GOT3 (cell line): ENCODE data around the gene PPP1CB.
A peak's percentile ranks its signal among the peaks of the same experiment; 100 is the strongest.
"Not testable (repeated sequence)": the region's sequence is repeated elsewhere in the genome, so short reads cannot be mapped to it uniquely, and the experiment has no call there.

Experiments used
- DNase-seq: peaks from one replicate; lab custom pipeline; 2025; ENCODE audit warnings: mixed read lengths; lab: John Stamatoyannopoulos, UW

Gene PPP1CB

DNA sequence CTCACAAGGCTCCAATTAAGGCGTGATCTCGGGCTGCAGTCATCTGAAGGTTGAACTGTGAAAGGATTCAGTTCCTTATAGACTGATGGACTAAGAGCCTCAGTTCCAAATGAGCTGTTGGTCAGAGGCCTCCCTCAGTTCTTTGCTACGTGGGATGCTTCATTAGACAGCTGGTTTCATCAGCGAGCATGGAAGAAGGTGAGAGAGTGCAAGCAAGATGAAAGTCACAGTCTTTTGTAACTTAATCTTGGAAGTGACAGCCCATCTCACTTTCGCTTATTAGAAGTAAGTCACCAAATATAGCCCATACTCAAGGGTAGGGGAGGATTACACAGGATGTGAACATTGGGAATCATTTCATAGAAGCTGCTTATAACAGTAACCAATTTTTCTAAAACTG, 26.8 kb downstream of the PPP1CB start:
- DNase-seq, result no peak

DNA sequence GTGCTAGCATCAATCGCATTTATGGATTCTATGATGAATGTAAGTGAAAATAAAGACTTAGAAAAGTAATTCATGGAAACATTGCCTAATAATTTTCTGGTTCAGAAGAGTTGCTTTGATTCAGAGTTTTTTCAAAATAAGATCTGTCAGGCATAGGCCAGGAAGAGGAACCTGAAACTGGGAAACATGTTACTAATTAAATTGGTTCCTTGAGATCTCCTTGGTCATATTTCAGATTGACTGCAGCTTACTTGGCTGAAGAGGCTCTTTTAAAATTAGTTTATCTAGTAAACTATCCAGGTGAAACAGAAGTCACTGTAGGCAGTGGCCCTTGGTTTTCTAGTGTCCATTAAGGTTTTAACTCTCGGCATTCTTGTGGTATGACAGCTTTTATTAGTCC, 27.4 kb downstream of the PPP1CB start:
- no peak for DNase-seq

DNA sequence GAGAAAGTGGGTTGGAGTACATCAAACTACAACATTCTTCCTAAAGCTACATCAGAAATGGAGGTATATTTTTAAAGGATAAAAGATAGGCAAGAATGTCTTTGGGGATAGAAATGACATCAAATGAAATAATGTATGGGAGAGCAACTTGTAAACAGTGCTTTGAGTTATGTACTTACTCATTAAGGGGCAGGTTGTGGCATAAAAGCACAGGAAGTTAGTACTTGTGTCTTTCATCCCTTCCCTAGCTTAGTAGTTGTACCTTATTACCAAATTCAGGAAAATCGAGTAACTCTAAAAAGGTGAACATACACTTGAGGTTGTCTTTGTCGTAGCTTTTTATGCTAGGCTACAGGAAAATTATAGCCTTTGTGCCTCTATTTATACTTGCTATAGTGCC, 28.9 kb downstream of the PPP1CB start:
- DNase-seq, result no peak

GRCh38 chr2:28782423-28782822, 30.8 kb downstream of the PPP1CB start:
- no peak for DNase-seq

DNA sequence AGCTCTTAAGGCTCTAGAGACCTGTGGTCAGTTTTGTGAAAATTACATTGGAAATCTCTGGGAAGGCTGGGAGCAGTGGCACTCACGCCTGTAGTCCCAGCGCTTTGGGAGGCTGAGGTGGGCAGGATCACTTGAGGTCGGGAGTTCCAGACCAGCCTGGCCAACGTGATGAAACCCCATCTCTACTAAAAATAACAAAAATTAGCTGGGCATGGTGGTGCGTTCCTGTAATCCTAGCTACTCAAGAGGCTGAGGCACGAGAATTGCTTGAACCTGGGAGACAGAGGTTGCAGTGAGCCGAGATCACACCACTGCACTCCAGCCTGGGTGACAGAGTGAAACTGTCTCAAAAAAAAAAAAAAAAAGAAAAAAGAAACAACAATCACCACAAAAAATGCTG, 32.9 kb downstream of the PPP1CB start:
- DNase-seq, result not testable (repeated sequence)

- DNase-seq, result no peak
Observed at GRCh38 chr2:28796620-28797019, 45.0 kb downstream of the PPP1CB start.

DNA sequence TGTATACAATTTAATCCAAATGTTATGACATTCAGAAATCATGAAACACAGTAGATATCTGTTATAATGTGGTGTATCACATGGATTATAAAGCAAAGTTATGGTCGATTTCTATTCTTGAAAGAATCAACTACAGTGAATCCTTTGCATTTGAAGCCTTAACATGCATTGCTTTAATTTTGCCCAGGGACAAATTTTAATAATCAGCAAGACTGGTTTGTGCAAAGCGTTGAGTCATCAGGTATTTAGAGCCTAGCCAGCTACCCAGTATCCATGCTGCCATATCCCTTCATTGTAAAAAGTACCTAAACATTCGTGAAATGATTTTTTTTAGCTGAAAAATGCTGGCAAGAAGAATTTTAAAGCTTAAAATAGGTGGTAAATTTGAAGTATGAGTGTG, 50.1 kb downstream of the PPP1CB start:
- no peak for DNase-seq

GRCh38 chr2:28802975-28803429, 51.4 kb downstream of the PPP1CB start:
- DNase-seq, result no peak

DNA sequence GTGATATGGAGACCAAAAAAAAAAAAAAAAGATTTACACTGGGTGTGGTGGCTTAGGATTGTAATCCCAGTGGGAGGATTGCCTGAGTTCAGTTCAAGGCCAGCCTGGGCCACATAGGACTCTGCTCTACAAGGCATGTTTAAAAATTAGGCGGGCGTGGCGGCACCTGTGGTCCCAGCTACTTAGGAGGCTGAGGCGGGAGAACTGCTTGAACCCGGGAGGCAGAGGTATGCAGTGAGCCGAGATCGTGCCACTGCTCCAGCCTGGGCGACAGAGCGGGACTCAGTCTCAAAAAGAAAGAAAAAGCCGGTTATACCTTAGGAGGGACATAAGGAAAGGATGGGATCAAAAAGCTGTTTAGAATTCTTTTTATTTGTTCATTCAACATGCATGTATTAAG, 58.3 kb downstream of the PPP1CB start:
- DNase-seq, result no peak

GRCh38 chr2:28810384-28811285, 59.0 kb downstream of the PPP1CB start, which contains the start of gene SPDYA:
TSS of gene SPDYA (plus strand) at chr2:28810834. CDS start at chr2:28816015, 5,181 bp downstream.
- peak; percentile 21 for DNase-seq

GRCh38 chr2:28818053-28818452, 66.4 kb downstream of the PPP1CB start:
- no peak for DNase-seq

GRCh38 chr2:28821295-28821958, 69.8 kb downstream of the PPP1CB start:
- DNase-seq, result no peak

DNA sequence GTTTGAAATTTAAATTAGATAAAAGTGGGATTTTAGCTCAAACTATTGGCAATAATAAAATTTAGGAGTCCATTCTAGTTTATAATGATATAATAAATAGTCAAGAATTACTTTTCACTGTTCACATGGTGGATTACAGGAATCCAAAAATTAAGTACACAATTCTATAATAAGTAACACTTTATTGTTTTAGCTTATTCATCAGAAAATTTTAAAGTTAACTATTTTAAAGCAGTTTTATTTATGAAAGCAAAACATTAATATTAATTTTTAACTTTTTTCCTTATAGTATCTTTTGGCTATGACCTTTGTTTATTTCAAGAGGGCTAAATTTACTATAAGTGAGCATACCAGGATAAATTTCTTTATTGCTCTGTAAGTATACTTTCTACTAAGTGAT, 70.4 kb downstream of the PPP1CB start:
- no peak for DNase-seq

DNA sequence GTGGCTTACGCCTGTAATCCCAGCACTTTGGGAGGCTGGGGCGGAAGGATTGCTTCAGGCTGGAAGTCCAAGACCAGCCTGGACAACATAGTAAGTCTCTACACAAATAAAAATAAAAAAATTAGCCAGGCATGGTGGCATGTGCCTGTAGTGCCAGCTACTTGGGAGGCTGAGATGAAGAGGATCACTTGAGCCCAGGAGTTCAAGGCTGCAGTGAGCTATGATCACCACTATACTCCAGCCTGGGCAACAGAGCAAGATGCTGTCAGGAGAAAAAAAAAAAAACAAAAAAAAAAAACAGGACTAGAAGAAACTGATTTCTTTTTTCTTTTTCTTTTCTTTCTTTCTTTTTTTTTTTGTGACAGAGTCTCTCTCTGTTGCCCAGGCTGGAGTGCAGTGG, 72.6 kb downstream of the PPP1CB start:
- DNase-seq, result no peak

DNA sequence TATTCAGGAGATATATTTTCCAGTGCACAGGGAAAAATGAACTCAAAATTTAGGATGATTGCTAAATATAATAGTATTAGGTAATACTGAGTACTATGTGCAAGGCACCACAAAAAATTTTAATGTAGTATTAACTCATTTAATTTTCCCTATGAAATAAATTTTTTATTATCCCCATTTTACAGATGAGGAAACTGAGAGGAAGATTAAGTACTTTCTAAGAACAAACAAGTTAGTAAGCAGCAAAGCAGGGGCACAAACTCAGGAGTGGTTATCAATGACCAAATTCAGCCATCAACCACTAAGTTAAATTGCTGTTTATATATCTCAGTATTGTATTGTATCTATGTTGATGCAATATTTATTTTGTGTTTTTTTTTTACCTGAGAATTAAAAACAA, 73.2 kb downstream of the PPP1CB start:
- no peak for DNase-seq

GRCh38 chr2:28828382-28828781, 76.8 kb downstream of the PPP1CB start:
- no peak for DNase-seq

DNA sequence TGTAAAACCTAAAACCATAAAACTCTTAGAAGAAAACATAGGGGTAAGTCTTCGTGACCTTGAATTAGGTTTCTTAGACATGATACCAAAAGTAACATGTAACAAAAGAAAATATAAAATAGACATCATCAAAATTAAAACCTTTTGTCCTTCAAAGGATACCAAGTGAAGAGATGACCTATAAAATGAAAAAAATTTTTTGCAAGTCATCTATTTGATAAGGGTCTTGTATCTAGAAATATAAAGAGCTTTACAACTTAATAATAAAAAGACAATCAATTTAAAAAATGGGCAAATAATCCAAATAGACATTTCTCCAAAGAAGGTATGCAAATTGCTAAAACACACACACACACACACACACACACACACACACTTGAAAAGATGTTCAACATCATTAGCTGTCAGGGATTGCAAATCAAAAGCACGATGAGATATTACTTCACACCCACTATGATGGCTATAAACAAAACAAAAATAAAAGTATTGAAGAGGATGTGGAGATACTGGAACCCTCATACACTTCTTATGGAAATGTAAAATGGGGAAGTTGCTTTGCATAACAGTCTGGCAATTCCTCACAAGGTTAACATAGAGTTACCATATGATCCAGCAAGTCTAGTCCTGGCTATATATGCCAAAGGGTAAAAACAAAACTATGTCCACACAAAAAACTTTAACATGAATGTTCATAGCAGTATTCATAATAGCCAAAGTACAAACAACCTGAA, 82.3 kb downstream of the PPP1CB start:
- no peak for DNase-seq

DNA sequence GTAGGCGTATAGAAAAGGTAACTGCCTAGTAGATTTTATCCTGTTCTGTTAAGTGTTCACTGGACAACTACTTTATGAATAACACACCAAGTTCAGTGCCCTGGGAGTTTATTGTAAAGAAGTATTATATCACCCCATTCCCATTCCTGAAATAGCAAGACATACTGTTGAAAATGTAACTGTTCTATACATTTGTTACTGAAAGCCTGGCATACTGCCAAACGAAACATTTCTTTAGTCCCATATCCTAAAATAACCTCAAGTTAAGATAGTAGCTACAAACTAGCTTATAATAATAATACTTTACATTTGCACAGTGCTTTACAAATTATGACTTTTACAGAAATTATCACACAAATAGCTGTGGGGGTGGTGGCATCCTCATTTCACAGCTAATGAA, 84.2 kb downstream of the PPP1CB start:
- DNase-seq, result no peak

GRCh38 chr2:28838971-28839370, 87.3 kb downstream of the PPP1CB start:
- DNase-seq, result no peak

- no peak for DNase-seq
Observed at GRCh38 chr2:28842042-28842441, 90.4 kb downstream of the PPP1CB start.
